ENCODE measurements around the gene UBE2F.
A peak's percentile ranks its signal among the peaks of the same experiment; 100 is the strongest.
"Not testable (repeated sequence)": the region's sequence is repeated elsewhere in the genome, so short reads cannot be mapped to it uniquely, and the experiment has no call there.

Gene UBE2F

GRCh38 chr2:237944302-237944701 is 22.5 kb upstream of the UBE2F start:
- DNase-seq (ENCODE audit: low read depth in 2 of 2) = no peak

GRCh38 chr2:237946423-237946822 is 20.4 kb upstream of the UBE2F start:
- DNase-seq (ENCODE audit: low read depth in 2 of 2) = no peak

GRCh38 chr2:237951354-237951753 is 15.5 kb upstream of the UBE2F start:
- not testable (repeated sequence) for DNase-seq (ENCODE audit: low read depth in 2 of 2)

DNA sequence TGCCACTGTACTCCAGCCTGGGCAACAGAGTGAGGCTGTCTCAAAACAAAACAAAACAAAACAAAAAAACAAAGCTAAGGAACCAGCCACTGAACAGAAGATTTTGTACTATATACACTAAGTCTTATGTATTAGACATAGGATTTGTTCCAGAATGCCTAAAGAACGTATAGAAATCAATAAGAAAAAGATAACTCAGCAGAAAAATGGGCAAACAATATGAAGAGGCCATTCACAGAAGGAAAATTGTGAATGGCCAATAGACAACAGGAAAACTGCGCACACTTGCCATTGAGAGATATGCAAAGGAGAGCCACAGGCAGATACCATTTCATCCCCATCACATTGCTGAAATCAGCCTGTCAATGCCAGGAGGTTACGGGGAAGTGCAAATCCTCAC is 14.9 kb upstream of the UBE2F start:
- DNase-seq (ENCODE audit: low read depth in 2 of 2) = no peak

- no peak for DNase-seq (ENCODE audit: low read depth in 2 of 2)
Observed at GRCh38 chr2:237952851-237953250, 14.0 kb upstream of the UBE2F start.

DNA sequence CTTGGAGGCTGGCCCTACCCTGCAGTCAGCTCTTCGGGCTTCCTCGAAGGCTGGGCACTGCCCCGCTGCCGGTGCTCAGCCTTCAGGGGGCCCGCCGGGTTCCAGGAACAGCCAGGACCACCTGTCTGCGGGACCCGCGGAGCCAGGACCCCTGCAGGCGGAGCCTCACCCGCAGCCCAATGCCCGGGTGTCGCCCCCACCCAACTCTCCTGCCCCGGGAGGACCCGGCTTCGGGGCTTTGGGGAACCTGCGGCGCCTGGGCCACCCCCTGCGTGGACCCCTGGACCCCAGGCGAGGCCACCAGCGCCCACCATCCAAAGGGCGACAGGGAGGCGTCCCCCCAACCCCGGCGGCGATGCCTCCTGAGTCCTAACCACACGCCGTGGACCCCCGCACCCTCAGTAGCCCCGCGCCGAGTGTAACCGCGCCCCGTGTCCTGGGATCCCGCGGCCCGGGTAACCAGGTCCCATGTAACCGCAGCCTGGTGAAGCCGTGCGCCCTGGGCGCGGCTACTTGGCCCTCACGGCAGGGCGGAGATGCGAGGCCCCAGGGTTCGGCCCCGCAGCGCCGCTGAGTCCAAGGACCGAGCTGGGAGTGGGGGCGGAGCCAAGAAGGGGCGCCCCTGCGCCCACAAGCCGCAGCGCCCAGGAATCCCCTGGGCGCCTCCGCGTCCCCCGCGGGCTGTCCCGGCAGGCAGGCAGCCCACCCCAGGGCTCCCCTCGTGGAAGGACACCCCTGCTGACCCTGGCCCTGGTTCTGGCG is 11.0 kb upstream of the UBE2F start:
- no peak for DNase-seq (ENCODE audit: low read depth in 2 of 2)

DNA sequence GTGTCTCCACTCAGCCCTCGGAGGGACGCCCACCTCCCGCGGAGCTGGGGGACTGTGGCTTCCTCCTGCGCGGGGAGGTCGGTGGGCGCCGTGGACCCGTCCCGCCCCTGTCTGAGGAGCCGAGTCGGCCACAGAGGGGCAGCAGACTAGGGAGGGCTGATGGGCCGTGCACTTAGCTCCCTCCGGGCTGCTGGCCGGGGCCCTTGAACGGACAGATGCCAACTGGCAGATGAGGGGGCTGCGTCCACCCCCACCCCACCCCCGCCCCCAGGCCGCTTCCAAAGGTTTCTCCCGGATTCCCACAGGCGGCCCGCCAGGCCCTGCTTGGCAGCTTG is 10.4 kb upstream of the UBE2F start:
- DNase-seq (ENCODE audit: low read depth in 2 of 2) = no peak

DNA sequence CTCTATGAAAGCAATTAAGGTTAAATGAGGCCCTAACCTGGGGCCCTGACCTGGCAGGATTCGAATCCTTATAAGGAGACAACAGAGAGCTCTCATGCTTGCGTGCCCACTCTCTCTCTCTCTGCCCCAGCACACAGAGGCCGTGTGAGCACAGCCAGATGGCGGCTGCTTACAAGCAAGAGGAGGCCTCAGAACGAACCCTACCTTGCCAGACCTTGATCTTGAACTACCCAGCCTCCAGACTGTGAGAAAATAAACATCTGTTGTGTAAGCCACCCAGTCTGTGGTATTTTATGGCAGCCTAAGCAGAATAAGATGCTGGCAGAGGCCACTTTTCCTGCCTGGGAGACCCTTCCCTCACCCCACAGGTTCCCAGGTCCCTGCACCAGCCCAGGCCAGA is 5.2 kb upstream of the UBE2F start:
- DNase-seq (ENCODE audit: low read depth in 2 of 2) = no peak

DNA sequence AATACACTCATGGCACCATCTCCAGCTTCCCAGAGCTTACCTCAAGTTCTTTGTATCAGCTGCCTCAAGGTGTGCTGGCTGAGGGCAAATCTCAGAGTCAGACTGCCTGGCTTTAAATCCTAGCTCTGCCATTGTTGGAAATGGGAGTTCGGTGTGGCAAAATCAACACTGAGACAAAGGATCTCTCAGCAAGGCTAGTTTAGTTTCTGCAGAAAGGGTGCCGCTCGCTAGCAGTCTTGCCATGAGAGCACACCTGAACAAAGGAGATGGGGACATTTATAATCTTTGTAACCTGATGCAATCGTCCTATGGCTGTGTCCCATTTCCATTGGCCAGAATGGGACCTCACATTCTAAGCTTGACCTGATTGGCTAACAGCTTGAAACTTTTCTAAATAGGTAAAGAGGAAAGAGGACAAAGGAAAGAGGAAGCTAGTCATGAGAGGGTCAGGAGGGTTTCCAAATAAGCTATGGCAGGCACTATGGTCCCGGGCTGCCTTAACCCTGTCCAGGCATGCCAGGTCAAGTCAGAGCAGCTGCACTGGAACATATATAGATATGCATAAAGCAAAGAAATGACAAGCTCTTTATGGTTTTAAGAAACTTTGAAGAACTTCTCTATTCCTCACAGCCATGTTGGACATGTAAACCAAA is 4.3 kb upstream of the UBE2F start:
- DNase-seq (ENCODE audit: low read depth in 2 of 2) = no peak

DNA sequence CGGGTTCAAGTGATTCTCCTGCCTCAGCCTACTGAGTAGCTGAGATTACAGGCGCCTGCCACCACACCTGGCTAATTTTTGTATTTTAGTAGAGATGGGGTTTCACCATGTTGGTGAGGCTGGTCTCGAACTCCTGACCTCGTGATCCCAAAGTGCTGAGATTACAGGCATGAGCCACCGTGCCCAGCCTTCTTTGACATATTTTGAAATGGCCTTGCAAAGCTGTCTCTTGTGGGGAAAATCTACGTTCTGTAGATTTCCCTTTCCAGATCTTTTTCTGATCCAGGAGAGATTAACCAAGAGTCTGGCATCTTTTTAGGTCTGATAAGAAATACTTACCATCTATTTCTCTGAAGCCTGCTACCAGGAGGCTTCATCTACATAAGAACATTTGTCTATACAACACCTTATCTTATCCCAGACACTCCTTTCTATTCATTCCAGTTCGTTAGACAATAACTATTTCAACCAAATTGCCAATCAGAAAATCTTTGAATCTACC is 3.3 kb upstream of the UBE2F start:
- not testable (repeated sequence) for DNase-seq (ENCODE audit: low read depth in 2 of 2)

DNA sequence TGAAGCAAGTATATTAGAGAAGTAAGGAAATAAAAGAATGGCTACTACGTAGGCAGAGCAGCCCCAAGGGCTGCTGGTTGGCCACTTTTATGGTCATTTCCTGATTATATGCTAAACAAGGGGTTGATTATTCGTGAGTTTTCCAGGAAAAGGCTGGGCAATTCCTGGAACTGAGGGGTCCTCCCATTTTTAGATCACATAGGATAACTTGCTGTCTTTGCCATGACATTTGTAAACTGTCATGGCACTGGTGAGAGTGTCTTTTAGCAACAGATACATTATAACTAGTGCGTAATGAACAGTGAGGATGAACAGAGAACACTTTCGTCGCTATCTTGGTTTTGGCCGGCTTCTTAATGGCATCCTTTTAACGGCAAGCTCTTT is 2.6 kb upstream of the UBE2F start:
- no peak for DNase-seq (ENCODE audit: low read depth in 2 of 2)

- DNase-seq (ENCODE audit: low read depth in 2 of 2) = no peak
Observed at GRCh38 chr2:237964578-237965404, 2.0 kb upstream of the UBE2F start.

DNA sequence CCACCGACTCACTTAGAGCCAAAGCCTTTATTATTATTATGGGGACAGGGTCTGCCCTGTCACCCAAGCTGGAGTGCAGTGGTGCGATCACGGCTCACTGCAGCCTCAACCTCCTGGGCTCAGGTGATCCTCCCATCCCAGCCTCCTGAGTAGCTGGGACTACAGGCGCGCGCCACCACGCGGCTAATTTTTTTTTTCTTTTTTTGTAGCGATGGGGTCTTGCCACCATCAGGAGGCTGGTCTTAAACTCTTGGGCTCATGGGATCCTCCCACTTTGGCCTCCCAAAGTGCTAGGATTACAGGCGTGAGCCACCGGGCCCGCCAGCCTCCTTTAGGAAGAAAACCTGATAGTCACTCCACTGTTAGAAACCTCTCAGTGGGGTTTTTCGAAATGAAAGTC is 970 bp upstream of the UBE2F start:
- not testable (repeated sequence) for DNase-seq (ENCODE audit: low read depth in 2 of 2)

- DNase-seq (ENCODE audit: low read depth in 2 of 2) = no peak
Observed at GRCh38 chr2:237966250-237966564, 607 bp upstream of the UBE2F start.

DNA sequence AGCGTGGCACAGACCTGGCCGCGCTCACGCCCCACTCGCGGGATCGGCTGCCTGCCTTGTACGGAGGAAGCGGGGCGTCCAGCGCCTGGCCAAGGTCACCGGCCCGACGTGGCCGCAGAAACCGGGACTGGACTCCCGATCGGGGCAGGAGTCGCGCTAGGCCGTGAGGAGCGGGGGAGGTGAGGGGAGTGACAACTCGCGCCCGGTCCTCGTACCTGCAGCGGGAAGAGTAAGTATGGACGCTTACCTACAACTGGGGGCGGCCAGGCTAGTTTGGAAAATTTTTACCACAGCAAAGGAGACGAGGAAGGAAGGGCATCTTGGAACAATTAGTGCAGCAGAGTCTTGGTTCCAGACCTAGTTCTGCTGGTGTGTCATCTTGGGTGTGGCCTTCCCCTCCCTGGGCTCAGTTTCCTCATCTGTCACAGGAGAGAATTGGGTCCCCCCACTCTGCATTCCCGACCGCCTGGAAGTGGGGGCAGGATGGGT is 693 bp downstream of the UBE2F start:
- no peak for DNase-seq (ENCODE audit: low read depth in 2 of 2)

- peak in 1 of 2 donors; percentile 31 for DNase-seq (ENCODE audit: low read depth in 2 of 2)
Observed at GRCh38 chr2:237968048-237968862, 1.4 kb downstream of the UBE2F start.

GRCh38 chr2:237971661-237972060 is 4.8 kb downstream of the UBE2F start:
- DNase-seq (ENCODE audit: low read depth in 2 of 2) = no peak

DNA sequence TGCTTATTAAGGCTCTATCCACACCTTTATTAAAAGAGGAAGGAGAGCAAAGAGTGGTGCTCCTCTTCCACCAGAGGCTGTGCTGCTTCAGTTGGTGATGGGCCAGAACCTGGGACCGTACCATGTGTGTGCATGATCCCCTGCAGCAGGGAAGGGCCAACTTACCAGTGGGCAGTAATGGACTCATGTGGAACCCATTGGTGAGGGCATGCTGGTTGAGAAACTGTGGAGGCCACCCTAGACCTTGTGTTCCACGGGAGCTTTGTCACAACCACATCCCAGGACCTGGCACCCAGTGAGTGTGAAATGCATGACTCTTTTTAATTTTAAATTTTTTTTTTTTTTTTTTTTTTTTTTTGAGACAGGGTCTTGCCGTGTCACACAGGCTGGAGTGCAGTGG is 5.4 kb downstream of the UBE2F start:
- no peak for DNase-seq (ENCODE audit: low read depth in 2 of 2)

DNA sequence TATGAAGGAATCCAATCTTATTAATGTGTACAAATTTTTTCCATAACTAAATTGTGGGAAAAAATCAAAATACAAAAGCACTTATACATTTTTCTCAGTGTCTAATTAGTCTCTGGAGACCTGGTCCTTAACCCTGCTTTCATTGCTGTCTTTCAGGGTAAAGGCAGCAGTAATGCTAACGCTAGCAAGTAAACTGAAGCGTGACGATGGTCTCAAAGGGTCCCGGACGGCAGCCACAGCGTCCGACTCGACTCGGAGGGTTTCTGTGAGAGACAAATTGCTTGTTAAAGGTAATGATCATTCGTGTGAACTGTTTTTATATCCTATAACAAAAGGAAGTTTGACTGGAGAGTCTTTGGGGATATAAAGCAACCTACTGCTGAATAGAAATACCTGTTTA is 6.1 kb downstream of the UBE2F start:
- no peak for DNase-seq (ENCODE audit: low read depth in 2 of 2)

DNA sequence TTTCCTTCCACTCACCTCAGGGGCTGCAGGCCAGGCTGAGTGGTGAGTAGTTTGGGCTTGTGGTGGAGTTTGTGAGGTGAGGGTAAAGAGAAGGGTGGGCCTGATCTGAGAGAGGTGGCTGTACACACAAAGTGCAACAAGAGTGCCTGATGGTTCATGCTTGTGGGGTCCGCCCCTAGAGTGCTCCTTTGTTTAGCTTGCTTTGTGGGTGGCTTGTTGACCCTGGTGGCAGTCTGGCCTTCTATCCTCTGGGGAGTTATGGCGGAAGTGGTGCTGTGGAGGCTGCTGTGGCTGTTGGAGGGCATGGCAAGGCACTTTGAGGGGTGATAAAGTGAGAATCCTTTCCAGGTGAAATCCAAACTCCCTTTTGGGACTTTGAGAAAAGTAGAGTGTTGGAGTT is 10.6 kb downstream of the UBE2F start:
- DNase-seq (ENCODE audit: low read depth in 2 of 2) = no peak

GRCh38 chr2:237978058-237978712 is 11.4 kb downstream of the UBE2F start:
- DNase-seq (ENCODE audit: low read depth in 2 of 2) = no peak

Measured in activated CD8-positive, alpha-beta memory T cell treated with anti-CD3 and anti-CD28 coated beads for 4 hours (primary cell).